ENCODE results near the gene PEX19.

Gene PEX19

DNA sequence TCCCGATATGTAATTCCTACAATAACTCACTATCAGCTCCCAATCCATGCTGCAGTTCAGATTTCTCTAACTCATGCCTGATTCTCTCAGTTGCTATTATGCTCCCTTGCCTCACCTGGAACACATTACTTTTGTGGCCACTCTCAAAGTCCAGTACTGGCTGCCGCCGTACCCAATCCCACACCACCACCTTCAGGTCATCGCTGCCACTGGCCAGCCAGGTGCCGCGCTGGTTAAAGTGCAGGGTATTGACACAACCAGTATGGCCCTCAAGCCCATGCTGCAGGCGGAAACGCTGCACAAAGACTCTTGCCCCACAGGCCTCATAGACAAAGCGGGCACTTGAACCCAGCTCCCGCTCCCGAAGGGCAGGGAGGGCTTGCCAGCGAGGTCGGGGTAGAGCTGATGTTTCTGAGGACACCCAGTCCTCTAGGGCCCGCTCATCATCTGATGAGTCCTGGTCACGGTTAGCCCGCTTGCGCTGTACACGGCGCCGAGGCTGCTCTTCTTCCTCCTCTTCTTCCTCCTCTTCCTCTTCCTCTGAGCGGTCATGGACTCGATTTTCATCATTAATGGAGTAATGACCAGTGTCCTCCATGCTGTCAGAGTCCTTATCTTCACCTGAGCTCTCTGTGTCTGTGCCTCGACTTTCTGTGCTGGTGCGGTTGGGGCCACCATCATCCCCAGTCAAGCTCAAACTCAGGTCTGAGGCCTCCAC, 45.2 kb downstream of the PEX19 start:
- no peak for DNase-seq (ENCODE audit: low spot score)
- FAIRE-seq: no peak

DNA sequence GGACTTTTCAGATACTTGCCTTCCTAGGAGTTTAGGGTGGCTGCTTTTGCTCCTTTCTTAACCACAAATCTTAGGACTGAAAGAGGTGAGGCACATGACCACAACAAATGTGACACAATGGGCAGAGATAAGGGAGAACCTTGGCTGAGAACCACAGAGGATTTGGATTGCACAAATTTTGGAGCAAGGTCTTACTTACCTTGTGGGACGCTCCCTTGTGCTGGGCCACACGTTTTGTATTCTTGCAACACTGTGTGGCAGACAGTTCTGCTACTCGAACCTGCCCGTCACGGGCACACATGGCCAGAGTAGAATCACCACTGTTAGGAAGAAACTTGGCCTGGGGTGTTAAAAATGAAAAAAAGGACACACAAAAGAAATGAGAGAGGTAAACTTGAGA, 46.5 kb downstream of the PEX19 start:
- FAIRE-seq (no peak), DNase-seq (ENCODE audit: low spot score) (no peak)

DNA sequence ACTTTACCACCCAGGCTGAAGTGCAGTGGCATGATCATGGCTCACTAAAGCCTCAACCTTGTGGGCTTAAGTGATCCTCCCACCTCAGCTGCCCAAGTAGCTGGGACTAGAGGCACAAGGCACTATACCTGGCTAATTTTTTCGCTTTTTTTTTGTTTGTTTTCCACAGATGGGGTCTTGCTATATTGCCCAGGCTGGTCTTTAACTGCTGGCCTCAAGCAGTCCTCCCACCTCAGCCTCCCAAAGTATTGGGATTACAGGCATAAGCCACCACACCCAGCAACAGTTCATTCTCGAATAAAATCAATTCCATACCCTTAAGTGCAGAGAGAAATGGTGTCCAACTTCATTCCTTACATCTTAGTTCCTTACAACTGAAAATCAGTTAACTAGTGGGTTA, 47.4 kb downstream of the PEX19 start:
- no peak for FAIRE-seq

DNA sequence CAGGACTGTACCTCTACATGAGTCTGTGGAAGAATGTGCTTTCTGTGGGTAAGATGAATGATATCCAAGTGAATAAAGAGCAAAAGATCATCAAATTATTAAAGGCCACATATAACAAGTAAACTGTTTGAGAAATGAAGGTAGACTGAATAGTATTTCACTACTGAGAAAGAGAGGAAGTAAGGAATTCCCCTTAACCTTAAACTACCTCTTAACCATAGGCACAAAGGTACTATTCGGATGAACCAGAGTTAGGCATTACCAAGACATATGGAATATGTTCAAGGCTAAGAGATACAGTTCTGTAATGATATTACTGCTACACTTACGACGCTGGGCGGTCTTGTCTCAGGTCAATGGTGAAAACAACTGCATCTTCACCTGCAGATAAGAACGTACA, 48.1 kb downstream of the PEX19 start:
- DNase-seq (ENCODE audit: low spot score): no peak
- FAIRE-seq: no peak

More for the DNA sequence above, 47.4 kb downstream of the PEX19 start:
- DNase-seq (ENCODE audit: low spot score): no peak

DNA sequence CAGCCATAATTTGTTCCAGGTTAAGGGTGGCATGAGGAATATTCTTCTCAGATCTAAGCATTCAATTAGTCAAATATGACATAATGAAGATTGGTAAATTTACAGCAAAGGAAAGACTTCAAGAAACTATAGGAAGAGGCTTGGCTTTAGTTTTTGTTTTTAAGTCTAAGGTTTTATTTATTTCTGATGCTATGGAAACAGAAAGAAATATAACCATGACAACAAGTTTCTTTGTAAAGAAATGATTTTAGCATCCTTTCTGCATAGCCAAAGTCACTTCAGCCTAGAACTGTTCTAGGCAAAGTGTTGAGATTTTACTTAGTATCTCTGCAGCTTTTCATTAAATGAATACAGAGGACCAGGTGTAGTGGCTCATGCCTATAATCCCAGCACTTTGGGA, 52.0 kb downstream of the PEX19 start:
- no peak for FAIRE-seq
- no peak for DNase-seq (ENCODE audit: low spot score)

DNA sequence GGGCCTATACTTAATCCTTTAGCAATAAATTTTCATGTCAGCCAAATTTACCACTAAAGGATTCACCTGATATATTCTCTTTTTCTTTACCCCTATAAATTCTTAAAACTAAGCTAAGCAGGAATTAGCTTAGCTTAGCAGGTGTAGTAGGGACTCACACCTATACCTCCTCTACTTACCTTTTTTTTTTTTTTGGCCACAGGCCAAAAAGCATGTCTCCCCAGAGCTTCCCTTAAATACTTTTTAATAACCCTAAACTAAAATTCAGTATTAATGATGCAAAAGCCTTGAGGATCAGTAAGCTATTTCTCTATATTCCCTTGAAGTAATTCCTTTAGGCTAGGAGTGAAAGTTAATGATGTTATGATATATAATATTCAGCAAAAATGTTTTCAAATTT, 56.5 kb downstream of the PEX19 start:
- DNase-seq (ENCODE audit: low spot score) (no peak), FAIRE-seq (no peak)

DNA sequence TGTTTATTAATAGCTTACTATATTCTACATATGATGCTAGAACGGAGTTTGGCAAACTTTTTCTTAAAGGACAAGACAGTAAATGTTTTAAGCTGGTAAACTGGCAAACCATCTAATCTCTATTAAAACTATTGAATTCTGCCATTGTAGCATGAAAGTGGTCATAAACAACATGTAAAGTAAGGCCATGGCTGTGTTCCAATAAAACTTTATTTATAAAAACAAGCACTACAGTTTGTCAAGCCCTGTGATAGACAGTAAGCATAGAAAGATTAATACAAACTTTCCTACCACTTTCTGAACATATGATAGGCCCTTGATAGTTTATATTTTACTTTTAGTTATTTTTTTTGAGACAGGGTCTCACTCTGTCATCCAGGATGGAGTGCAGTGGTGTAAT, 57.4 kb downstream of the PEX19 start:
- DNase-seq (ENCODE audit: low spot score) (no peak), FAIRE-seq (no peak)

DNA sequence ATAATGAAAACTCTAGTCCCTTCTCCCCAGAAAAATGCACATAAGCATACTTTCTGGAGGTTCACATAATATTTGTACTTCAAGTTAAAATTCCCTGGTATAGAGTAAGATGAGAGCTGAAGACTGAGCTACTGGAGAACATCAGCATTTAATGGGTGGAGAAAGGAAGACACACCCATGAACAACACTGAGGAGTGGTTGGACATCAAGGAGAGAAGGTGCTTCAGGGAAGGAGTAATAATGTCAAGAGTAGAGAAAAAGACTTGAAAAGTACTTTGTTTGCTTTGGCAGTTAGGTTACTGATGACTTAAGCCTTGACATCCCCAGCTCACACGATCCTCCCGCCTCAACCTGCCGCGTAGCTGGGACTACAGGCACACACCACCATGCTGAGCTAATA, 57.9 kb downstream of the PEX19 start:
- FAIRE-seq (no peak), DNase-seq (ENCODE audit: low spot score) (no peak)
